PC-3 (cell line): ENCODE results near the gene LBR. TPM values are rescaled to one million over a fixed set of nuclear protein-coding genes. Genes with fewer than 3 reads are reported as not detected.

Experiments used
- ATAC-seq: fragments of 200-7000 bp; cut with Tn5 transposase; 2 replicates; pipeline ENCODE4 v1.9.1; 2020; ENCODE audit warnings: mild to moderate bottlenecking, moderate library complexity
- BruUV-seq: library from RNA; stranded (reverse); fragments of 400-500 nt; replicated peaks from 2 replicates; lab custom pipeline; 2021; lab: Mats Ljungman, UMichigan
- CTCF ChIA-PET: fragments of 300-600 bp; sonication (Branson Sonifier 250); formaldehyde crosslinking; loops from one replicate; lab custom pipeline; 2022; ENCODE audit warnings: antibody characterized with exemption; lab: Charles Lee
- POLR2A ChIA-PET: fragments of 300-600 bp; sonication (Branson Sonifier 250); formaldehyde crosslinking; loops from one replicate; lab custom pipeline; 2022; ENCODE audit warnings: antibody characterized with exemption; ENCODE audit not compliant: unreplicated experiment; lab: Charles Lee
- DNase-seq: peaks from one replicate; pipeline ENCODE4 v3.0.0-alpha.2; 2015
- H2AFZ ChIP-seq: fragments of 300-600 bp; sonication (generic); 2 replicates; pipeline ENCODE4 v1.6.0; 2016; ENCODE audit warnings: antibody characterized with exemption, low read length
- H3F3A ChIP-seq: fragments of 300-600 bp; sonication (generic); one replicate; pipeline ENCODE4 v1.6.0; 2017; ENCODE audit warnings: antibody characterized with exemption, low read length, control low read depth, mild to moderate bottlenecking; ENCODE audit not compliant: unreplicated experiment
- H3K27ac ChIP-seq: fragments of 300-600 bp; sonication (generic); 2 replicates; pipeline ENCODE4 v1.5.1; 2016; ENCODE audit warnings: mild to moderate bottlenecking, low read length
- H3K27me3 ChIP-seq: fragments of 300-600 bp; sonication (generic); 2 replicates; pipeline ENCODE4 v1.6.1; 2016; ENCODE audit warnings: low read length, mixed read lengths
- H3K36me3 ChIP-seq: fragments of 300-600 bp; sonication (generic); 2 replicates; pipeline ENCODE4 v1.6.1; 2016; ENCODE audit warnings: low read depth, mixed run types, low read length, mixed read lengths
- H3K4me1 ChIP-seq: fragments of 300-600 bp; sonication (generic); 2 replicates; pipeline ENCODE4 v1.5.1; 2016; ENCODE audit warnings: low read length; ENCODE audit not compliant: insufficient read depth
- H3K4me2 ChIP-seq: fragments of 300-600 bp; sonication (generic); 2 replicates; pipeline ENCODE4 v1.6.0; 2016; ENCODE audit warnings: low read length
- H3K4me3 ChIP-seq: fragments of 300-600 bp; sonication (generic); 2 replicates; pipeline ENCODE4 v1.5.1; 2016; ENCODE audit warnings: mild to moderate bottlenecking, low read length, mixed read lengths
- H3K79me2 ChIP-seq: fragments of 300-600 bp; sonication (generic); 2 replicates; pipeline ENCODE4 v1.6.1; 2017; ENCODE audit warnings: low read length, mixed read lengths
- H3K9ac ChIP-seq: fragments of 300-600 bp; sonication (generic); 2 replicates; pipeline ENCODE4 v1.6.0; 2016; ENCODE audit warnings: mild to moderate bottlenecking, low read length
- H3K9me2 ChIP-seq: fragments of 300-600 bp; sonication (generic); replicated peaks from 2 replicates; pipeline ENCODE4 v1.6.1; 2016; ENCODE audit warnings: mixed run types, low read length, mixed read lengths
- H3K9me3 ChIP-seq: fragments of 300-600 bp; sonication (generic); 2 replicates; pipeline ENCODE4 v1.6.1; 2016; ENCODE audit warnings: low read length, mixed read lengths
- H4K20me1 ChIP-seq: fragments of 300-600 bp; sonication (generic); 2 replicates; pipeline ENCODE4 v1.6.1; 2016; ENCODE audit warnings: low read length, mixed read lengths
- CTCF ChIP-seq: fragments of 300-600 bp; sonication (generic); conservative IDR thresholded peaks from 2 replicates; pipeline ENCODE4 v1.5.1; 2017; ENCODE audit warnings: antibody characterized with exemption, low read depth, mild to moderate bottlenecking, low read length
- EZH2 ChIP-seq: fragments of 300-600 bp; sonication (generic); IDR thresholded peaks from one replicate; pipeline ENCODE4 v1.6.1; 2017; ENCODE audit warnings: antibody characterized with exemption, mild to moderate bottlenecking, low read length; ENCODE audit not compliant: unreplicated experiment
- EZH2phosphoT487 ChIP-seq: fragments of 300-600 bp; sonication (generic); IDR thresholded peaks from 2 replicates; pipeline ENCODE4 v1.6.1; 2018; ENCODE audit warnings: mild to moderate bottlenecking, antibody characterized with exemption, low read length, borderline replicate concordance
- intact Hi-C: fragments of 100-400 bp; cut with micrococcal nuclease; formaldehyde crosslinking; loops from 2 replicates; pipeline ENCODE4 v1.9.0; 2023
- total RNA-seq: library from RNA; depleted of rRNA; stranded (reverse); fragments of >200 nt; gene quantifications from 2 replicates; pipeline ENCODE4 v1.2.3, GENCODE V29; 2014; rRNA removed

The LBR gene
- total RNA-seq, 1 experiment from 2014 or later, result 35.1 TPM

- Histone ChIP-seq H3F3A (no peaks in the 10 kb centered on the region), H3K27ac (no peak overlapping the region), H3K9me3 (no peaks in the 10 kb centered on the region), H3K9me2 (no peaks in the 10 kb centered on the region), H3K4me3 (no peak overlapping the region), H4K20me1 (no peaks in the 10 kb centered on the region), H2AFZ (no peak overlapping the region), H3K27me3 (no peaks in the 10 kb centered on the region), H3K9ac (no peak overlapping the region), H3K4me1 (peaks cover 4% of the 10 kb centered on the region), H3K4me2 (no peak overlapping the region), H3K79me2 (no peaks in the 10 kb centered on the region), H3K36me3 (no peaks in the 10 kb centered on the region)
- DNase-seq (no peak), ATAC-seq (no peak)
- TF ChIP-seq EZH2phosphoT487 (no peak), CTCF (no peak), EZH2 (no peak)
- intact Hi-C loops, result no loop called here
- POLR2A ChIA-PET, result no interaction called here
- CTCF ChIA-PET, result no interaction called here
- BruUV-seq, result no TSS peak
These were observed 72.0 kb downstream of the LBR start for GRCh38 chr1:225355863-225356262.

GRCh38 chr1:225354906-225355305 is 72.9 kb downstream of the LBR start:
- Histone ChIP-seq H3F3A (no peaks in the 10 kb centered on the region), H3K27me3 (no peaks in the 10 kb centered on the region), H3K9me2 (no peaks in the 10 kb centered on the region), H4K20me1 (no peaks in the 10 kb centered on the region), H3K27ac (no peak overlapping the region), H3K4me3 (no peak overlapping the region), H3K9ac (no peak overlapping the region), H3K36me3 (no peaks in the 10 kb centered on the region), H3K4me2 (no peak overlapping the region), H3K9me3 (no peaks in the 10 kb centered on the region), H2AFZ (no peak overlapping the region), H3K79me2 (no peaks in the 10 kb centered on the region), H3K4me1 (no peaks in the 10 kb centered on the region)
- no TSS peak for BruUV-seq
- TF ChIP-seq EZH2phosphoT487 (no peak), EZH2 (no peak), CTCF (no peak)
- DNase-seq (no peak), ATAC-seq (no peak)
- POLR2A ChIA-PET, result no interaction called here
- intact Hi-C loops, result no loop called here
- CTCF ChIA-PET, result no interaction called here

Other genes with a start within 250 kb of the LBR start
- gene ENAH, start 225.1 kb upstream of the LBR start, total RNA-seq, result 96.6 and 101 TPM in 2 replicates